Activated T-helper 1 cell treated with anti-CD3 and anti-CD28 coated beads, Interleukin-12 subunit alpha, Interleukin-12 subunit beta, Interleukin-2, Interleukin-4 antibody, amounts not matched to agents 30 ng/mL and 10 ng/mL and 1 ng/mL, durations not matched to agents 14 hours and 24 hours and 36 hours (primary cell): ENCODE data around the gene SUMO1. TPM values are rescaled to one million over a fixed set of nuclear protein-coding genes. Genes with fewer than 3 reads are reported as not detected.

Source experiments
- DNase-seq: peaks from one replicate; pipeline ENCODE4 v3.0.0; 2021; ENCODE audit warnings: low spot score
- H3K27ac Mint-ChIP-seq: one replicate; pipeline ENCODE4 v1.8.0; 2021; ENCODE audit warnings: mild to moderate bottlenecking, mixed read lengths
- H3K27me3 Mint-ChIP-seq: one replicate; pipeline ENCODE4 v1.8.0; 2022; ENCODE audit warnings: mild to moderate bottlenecking, moderate library complexity, mixed read lengths; ENCODE audit not compliant: insufficient read depth
- H3K36me3 Mint-ChIP-seq: one replicate; pipeline ENCODE4 v1.8.0; 2021; ENCODE audit warnings: low read depth, mixed read lengths
- H3K4me1 Mint-ChIP-seq: one replicate; pipeline ENCODE4 v1.8.0; 2021; ENCODE audit warnings: low read depth, mixed read lengths
- H3K4me3 Mint-ChIP-seq: one replicate; pipeline ENCODE4 v1.8.0; 2021; ENCODE audit warnings: mild to moderate bottlenecking, moderate library complexity, mixed read lengths
- H3K9me3 Mint-ChIP-seq: one replicate; pipeline ENCODE4 v1.8.0; 2021; ENCODE audit warnings: mixed read lengths
- intact Hi-C: fragments of 100-400 bp; cut with micrococcal nuclease; formaldehyde crosslinking; loops from one replicate; pipeline ENCODE4 v1.15.1; 2024
- total RNA-seq: library from RNA; stranded (reverse); gene quantifications from 2 replicates; pipeline ENCODE4 v1.2.3, GENCODE V29; 2022

The SUMO1 gene
- total RNA-seq, 1 donor from 2014 or later, result 126 TPM

DNA sequence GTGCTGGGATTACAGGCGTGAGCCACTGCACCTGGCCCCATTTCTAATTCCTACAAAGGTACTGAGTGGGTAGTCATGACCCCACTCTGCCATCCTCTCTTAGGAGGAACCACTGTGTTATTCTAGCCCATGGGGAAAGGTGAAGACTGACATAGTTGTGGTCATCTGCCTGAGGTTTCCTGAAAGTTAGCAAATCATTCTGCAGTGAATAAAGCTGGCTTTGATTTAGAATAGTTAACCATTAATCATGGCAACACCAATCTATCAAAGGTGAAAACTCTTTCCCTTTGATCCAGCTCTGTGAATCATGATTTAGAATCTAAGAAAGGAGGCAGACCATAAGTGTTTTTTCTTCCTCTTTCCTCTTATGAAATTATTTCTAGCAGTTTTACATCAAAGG lies 50.8 kb downstream of the SUMO1 start:
- Mint-ChIP-seq H3K9me3 (no peaks in the 10 kb centered on the region), H3K27me3 (peaks cover 24% of the 10 kb centered on the region), H3K27ac (no peak overlapping the region), H3K4me3 (no peak overlapping the region), H3K36me3 (no peaks in the 10 kb centered on the region), H3K4me1 (no peaks in the 10 kb centered on the region)
- intact Hi-C loops, result no loop called here
- no peak for DNase-seq

DNA sequence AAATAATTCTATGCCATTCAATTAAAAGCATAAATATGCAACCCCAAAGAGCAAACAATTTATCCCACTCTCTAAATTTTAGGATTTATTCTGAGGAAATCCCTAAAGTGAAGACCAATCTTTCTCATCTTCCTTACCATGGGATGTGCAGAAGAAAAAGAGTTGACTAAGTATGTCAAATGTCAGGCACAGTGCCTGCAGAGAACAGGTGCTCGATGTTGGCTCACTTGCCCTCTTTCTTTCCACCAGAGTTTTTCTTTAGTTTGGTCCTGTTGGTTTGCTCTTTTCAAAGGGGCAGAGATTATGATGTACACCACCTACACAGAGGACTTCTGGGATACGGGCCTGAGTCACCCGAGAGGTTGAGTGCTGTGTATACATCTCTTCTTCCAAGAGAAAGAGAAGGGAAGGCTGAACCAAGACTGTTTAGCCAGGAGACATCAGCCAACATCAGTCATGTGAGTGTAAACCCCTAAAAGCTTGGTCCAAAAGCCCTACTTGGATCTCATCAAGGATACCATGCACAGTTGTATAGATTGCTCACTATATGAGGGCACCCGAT lies 51.7 kb downstream of the SUMO1 start:
- Mint-ChIP-seq H3K4me3 (no peak overlapping the region), H3K27me3 (peaks cover 26% of the 10 kb centered on the region), H3K9me3 (no peaks in the 10 kb centered on the region), H3K36me3 (no peaks in the 10 kb centered on the region), H3K27ac (no peak overlapping the region), H3K4me1 (no peaks in the 10 kb centered on the region)
- intact Hi-C loops, result no loop called here
- DNase-seq, result no peak

DNA sequence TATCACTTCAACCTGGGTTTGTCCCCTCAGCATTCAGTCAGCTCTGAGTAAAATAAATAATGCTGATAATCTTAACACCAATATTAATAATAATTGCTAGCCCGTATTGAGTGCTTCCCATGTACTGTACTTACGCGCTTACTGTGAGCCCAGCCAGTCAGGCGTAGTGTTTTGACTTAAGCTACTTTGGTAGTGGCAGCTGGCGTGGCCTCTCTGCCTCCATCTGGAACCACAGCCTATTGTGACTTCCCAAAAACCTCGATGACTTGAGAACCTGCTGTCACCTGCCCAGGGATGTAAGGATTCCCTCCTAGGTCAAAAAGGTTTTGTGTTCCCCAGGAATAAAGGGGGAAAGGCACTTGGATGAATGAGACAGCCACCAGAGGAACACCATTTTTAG lies 53.2 kb downstream of the SUMO1 start:
- Mint-ChIP-seq H3K27ac (no peak overlapping the region), H3K4me3 (no peak overlapping the region), H3K27me3 (peaks cover 23% of the 10 kb centered on the region), H3K4me1 (no peaks in the 10 kb centered on the region), H3K36me3 (no peaks in the 10 kb centered on the region), H3K9me3 (no peaks in the 10 kb centered on the region)
- intact Hi-C loops, result no loop called here
- DNase-seq, result no peak

DNA sequence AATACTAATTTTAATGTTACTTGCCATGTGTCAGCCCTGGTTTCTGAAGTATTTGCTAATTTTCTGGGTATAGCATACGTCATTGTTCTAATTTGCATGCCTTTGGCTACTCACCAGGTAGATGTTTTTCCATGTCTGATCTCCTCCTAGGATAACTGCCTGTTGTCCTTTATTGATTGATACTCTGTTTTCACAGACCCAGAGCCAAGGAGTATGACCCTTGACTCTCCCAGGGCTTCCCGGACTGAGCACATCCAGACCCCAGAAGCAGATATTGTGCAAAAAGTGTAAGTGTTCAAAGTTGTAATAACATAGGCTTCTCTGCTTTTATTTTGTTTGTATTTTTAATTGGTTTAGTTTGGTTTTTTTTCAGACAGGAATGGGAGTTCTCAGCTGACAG lies 53.8 kb downstream of the SUMO1 start:
- no peaks in the 10 kb centered on the region for H3K4me1 Mint-ChIP-seq
- H3K27me3 Mint-ChIP-seq, result peaks cover 23% of the 10 kb centered on the region
- no peaks in the 10 kb centered on the region for H3K36me3 Mint-ChIP-seq
- no peak overlapping the region for H3K4me3 Mint-ChIP-seq
- intact Hi-C loops, result no loop called here
- no peaks in the 10 kb centered on the region for H3K9me3 Mint-ChIP-seq
- no peak overlapping the region for H3K27ac Mint-ChIP-seq
- DNase-seq, result no peak

DNA sequence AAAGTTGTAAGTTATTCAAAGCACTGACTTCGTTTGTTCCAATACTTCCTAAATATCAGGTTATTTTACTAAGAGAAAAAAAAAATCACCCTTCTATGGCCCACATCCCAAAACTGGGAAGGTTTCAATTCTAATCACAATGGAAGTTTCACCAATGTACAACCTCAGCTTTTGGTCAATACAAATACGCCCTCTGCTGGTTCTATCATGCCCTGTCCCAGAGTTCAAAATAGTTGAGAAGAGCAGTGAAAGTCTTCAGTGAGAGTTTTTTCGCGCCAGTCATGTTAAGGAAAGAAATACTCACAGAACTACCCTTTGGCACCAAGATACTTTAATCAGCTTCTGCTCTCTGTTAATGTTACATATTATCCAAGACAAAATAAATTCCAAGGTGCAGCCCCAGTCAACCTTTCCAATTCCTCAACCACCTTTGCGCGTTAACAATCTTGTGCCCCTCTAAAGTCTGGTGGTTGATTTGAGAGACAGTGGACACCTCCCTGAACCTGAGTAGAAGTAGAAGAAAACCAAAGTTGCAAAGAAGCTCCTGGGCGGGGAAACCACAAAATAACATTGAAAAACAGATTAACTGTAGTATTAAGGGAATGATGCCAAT lies 59.9 kb downstream of the SUMO1 start:
- Mint-ChIP-seq H3K9me3 (no peaks in the 10 kb centered on the region), H3K4me3 (no peak overlapping the region), H3K27ac (no peak overlapping the region), H3K36me3 (no peaks in the 10 kb centered on the region), H3K27me3 (peaks cover 4% of the 10 kb centered on the region), H3K4me1 (peaks cover 12% of the 10 kb centered on the region)
- intact Hi-C loops, result loop anchor here (1.0 to 5.0 kb wide), 6 partner anchors 74 to 941 kb away; partner anchors contain the start of genes ALS2 and FZD7
- peak; percentile 31 for DNase-seq

DNA sequence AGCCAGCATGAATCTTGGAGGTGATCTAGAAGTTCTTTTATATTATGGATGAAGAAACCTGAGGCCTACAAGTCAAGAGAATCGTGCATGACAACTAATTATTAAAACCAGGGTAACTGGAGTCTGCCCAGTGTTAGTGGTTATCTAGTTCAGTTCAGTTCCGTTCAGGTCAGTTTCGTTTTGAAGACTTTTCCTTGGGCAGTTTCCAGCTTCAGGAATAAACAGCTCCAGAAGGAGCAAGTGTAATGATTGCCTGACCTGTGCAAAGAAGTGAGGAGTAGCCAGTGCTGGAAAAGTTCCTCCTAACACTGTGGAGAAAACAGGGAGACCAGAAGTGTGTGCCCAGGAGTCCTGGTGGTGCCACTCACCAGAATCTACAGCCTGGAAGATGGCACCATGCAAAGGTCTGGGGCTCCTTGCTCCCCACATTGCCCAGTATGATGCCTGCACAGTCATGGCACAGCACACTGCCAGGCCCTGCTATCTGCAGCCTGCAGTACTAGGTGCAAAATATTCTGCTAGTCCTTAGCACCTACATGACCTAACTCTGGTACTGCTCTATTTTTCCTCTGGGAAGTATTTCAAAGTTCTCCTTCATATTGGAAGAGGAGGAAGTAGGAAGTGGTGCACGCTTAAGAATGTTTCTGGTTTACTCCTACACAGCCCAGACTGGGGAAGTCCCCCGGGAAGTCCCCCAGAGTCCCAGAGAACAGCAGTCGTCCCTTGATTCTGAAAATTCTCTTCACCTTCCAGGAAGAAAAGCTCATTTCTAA lies 65.8 kb downstream of the SUMO1 start:
- Mint-ChIP-seq H3K4me1 (peaks cover 43% of the 10 kb centered on the region), H3K36me3 (no peaks in the 10 kb centered on the region), H3K4me3 (peak overlapping the region; percentile 35), H3K27me3 (peaks cover 7% of the 10 kb centered on the region), H3K27ac (peak overlapping the region; percentile 85), H3K9me3 (no peaks in the 10 kb centered on the region)
- intact Hi-C loops, result no loop called here
- peak; percentile 25 for DNase-seq

DNA sequence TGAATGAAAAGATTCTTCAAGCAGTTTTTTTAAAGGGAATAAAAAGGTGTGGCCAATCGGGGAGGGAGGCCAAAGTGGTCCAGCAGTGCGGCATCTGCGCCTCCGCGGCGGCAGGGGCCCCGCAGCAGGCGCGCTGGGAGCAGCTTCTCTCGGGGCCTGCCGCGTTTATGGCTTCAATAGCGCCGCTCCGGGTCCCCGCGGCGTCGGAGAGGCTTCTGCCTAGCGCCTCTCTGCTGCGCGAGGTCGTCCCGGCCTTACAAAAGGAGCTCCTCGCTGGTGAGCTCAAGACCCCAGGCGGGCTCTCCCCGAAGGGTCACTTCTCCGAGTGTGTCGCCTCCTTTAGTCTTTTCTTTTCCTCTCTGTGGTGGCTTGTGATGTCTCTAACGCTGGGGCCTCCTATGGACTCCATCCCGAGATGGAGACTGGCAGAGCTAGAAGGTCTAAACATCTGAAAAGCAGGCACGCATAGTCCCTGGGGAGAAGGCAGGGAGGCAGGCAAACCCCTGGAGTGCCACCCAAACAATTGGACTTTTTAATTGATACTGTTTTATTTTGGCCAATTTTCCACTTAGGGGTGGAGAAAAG lies 67.1 kb downstream of the SUMO1 start:
- intact Hi-C loops, result no loop called here
- Mint-ChIP-seq H3K9me3 (no peaks in the 10 kb centered on the region), H3K36me3 (no peaks in the 10 kb centered on the region), H3K27ac (no peak overlapping the region), H3K27me3 (peaks cover 7% of the 10 kb centered on the region), H3K4me1 (peaks cover 43% of the 10 kb centered on the region), H3K4me3 (peak overlapping the region; percentile 22)
- DNase-seq, result no peak

DNA sequence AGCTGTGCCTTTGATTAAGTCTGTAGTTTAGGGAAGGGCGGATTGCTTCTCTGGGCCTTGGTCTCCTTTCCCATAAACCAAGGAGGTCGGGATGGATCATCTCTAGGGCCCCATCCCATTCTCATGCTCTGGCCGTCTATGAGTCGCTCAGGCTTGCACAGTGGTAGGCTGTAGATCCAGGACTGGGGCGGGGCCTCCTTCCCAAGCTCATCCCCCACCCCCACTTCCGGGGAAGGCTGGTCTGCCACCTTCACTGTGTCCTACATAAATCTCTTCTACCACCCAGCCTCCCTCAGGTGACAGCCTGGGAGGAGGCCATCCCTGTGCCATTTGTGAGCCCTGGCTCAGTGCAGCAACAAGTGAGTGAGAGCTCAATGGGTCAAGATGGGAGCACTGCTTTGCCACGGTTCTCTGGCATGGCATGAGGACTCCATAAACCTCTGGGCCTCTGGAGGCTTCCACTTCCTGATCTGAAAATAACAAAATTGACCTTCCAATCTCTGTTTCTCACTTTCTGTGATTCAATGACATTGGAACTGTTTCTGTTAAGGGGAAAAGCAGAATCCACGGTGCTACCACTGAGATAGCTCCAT lies 68.5 kb downstream of the SUMO1 start:
- H3K36me3 Mint-ChIP-seq, result no peaks in the 10 kb centered on the region
- intact Hi-C loops, result no loop called here

DNA sequence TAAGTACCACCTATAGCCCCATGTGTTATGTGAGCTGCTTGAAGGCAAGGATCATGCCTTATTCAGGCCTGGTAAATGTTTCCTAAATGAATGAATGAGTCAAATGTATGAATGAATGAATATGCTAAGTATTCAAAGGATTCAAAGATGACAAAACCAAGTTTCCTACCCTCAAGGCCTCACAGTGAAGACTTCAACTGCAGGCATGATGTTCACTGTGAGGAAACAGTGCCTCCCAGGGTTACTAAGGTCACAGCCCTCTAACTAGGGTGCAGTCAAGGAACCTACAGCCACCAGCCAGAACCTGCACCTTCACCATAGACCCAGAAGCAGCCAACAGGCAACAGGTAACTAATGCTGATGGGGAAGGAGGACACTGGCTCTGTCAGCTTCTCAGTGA lies 69.3 kb downstream of the SUMO1 start:
- H3K9me3 Mint-ChIP-seq, result no peaks in the 10 kb centered on the region
- DNase-seq, result no peak
- no peaks in the 10 kb centered on the region for H3K36me3 Mint-ChIP-seq
- peaks cover 7% of the 10 kb centered on the region for H3K27me3 Mint-ChIP-seq
- H3K27ac Mint-ChIP-seq, result no peak overlapping the region
- H3K4me3 Mint-ChIP-seq, result no peak overlapping the region
- H3K4me1 Mint-ChIP-seq, result peaks cover 37% of the 10 kb centered on the region
- intact Hi-C loops, result no loop called here

More for the DNA sequence above, 68.5 kb downstream of the SUMO1 start:
- no peaks in the 10 kb centered on the region for H3K9me3 Mint-ChIP-seq
- H3K27me3 Mint-ChIP-seq, result peaks cover 7% of the 10 kb centered on the region
- DNase-seq, result no peak
- H3K4me3 Mint-ChIP-seq, result no peak overlapping the region
- peaks cover 39% of the 10 kb centered on the region for H3K4me1 Mint-ChIP-seq
- no peak overlapping the region for H3K27ac Mint-ChIP-seq

DNA sequence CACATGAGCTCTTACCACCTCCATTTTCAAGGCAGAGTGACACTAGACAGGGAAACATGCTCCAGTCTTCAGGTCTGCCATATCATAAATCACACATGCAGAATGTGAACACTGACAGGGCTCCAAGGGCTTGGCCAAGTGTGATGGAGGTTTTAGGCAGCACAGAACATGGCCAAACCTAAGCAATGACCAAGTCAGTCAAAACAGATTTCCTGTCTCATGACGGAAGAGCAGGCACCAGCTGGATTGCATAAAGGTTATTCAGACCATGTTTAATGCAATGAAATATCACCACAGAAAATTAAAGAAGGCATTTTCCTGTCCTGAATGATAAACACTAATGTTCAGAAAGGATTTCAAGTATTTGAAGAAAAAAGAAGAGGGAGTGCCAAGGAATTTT lies 72.5 kb downstream of the SUMO1 start:
- H3K4me3 Mint-ChIP-seq, result no peak overlapping the region
- H3K4me1 Mint-ChIP-seq, result peaks cover 17% of the 10 kb centered on the region
- no peaks in the 10 kb centered on the region for H3K36me3 Mint-ChIP-seq
- intact Hi-C loops, result no loop called here
- H3K27me3 Mint-ChIP-seq, result peaks cover 2% of the 10 kb centered on the region
- no peaks in the 10 kb centered on the region for H3K9me3 Mint-ChIP-seq
- H3K27ac Mint-ChIP-seq, result no peak overlapping the region
- DNase-seq, result no peak

DNA sequence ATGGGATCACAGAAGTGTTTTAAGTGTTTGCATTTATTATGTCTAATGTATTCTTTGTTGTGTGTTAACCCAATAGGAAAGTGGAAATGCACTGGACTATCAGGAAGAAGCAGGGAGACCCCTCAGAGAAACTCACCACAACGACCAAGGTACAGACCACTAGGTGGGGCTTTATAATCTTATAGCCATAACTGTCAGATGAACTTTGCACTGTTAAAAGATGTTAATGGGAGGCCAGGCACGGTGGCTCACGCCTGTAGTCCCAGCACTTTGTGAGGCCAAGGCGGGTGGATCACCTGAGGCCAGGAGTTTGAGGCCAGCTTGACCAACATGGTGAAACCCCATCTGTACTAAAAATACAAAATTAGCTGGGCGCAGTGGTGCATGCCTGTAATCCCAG lies 73.2 kb downstream of the SUMO1 start:
- Mint-ChIP-seq H3K9me3 (no peaks in the 10 kb centered on the region), H3K27me3 (no peaks in the 10 kb centered on the region), H3K4me3 (no peak overlapping the region), H3K27ac (no peak overlapping the region), H3K36me3 (no peaks in the 10 kb centered on the region), H3K4me1 (peaks cover 15% of the 10 kb centered on the region)
- no peak for DNase-seq
- intact Hi-C loops, result no loop called here

DNA sequence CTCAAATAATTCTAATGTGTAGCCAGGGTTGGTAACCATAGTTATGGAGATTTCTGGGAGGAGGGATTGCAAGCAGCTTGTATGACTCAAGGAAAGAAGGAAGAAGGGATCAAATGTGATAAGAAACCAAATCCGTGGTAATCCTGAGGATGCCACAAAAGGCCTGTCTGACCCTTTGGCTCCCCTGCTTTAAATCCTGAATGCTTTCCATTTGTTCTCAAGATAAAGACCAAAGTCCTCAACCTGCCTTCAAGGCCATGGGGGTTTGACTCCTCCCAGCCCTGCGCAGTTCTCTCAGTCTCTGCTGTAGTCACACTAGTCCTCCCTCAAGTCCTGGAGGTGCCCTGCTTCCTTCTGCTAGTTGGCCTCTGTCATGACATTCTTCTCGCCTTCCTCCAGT lies 74.0 kb downstream of the SUMO1 start:
- intact Hi-C loops, result no loop called here
- H3K4me1 Mint-ChIP-seq, result peaks cover 14% of the 10 kb centered on the region
- H3K27ac Mint-ChIP-seq, result no peak overlapping the region
- H3K27me3 Mint-ChIP-seq, result no peaks in the 10 kb centered on the region
- H3K36me3 Mint-ChIP-seq, result no peaks in the 10 kb centered on the region
- no peaks in the 10 kb centered on the region for H3K9me3 Mint-ChIP-seq
- no peak overlapping the region for H3K4me3 Mint-ChIP-seq
- no peak for DNase-seq
